Erythroblast (primary cell): ENCODE measurements around the gene DOCK1.
"Not testable (repeated sequence)": the region's sequence is repeated elsewhere in the genome, so short reads cannot be mapped to it uniquely, and the experiment has no call there.

Source experiments
- GATA1 ChIP-seq: IDR thresholded peaks from 2 replicates; pipeline ENCODE4 v1.6.1; 2011; ENCODE audit warnings: low read depth, mild to moderate bottlenecking, control low read depth, low read length, moderate library complexity
- POLR2A ChIP-seq: IDR thresholded peaks from 2 replicates; pipeline ENCODE4 v1.6.1; 2011; ENCODE audit warnings: mild to moderate bottlenecking, low read length

- TF ChIP-seq POLR2A, GATA1: not testable (repeated sequence)
Observed at GRCh38 chr10:126888436-126888835, 16.8 kb upstream of the DOCK1 start.
